ENCODE data around the gene PDE11A. TPM values are rescaled to one million over a fixed set of nuclear protein-coding genes. Genes with fewer than 3 reads are reported as not detected.

The PDE11A gene
- total RNA-seq, 1 experiment from 2014 or later, result 0.13 TPM

GRCh38 chr2:177712462-177712861 lies 360.1 kb downstream of the PDE11A start:
- Histone ChIP-seq H3K27ac (ENCODE audit: insufficient read length, low read depth, low read length) (no peak overlapping the region), H3K18ac (ENCODE audit: insufficient read length, low read depth, low read length) (no peak overlapping the region), H2BK120ac (ENCODE audit: low read depth, low read length, poor library complexity, severe bottlenecking) (no peak overlapping the region), H3T11ph (ENCODE audit: low read length) (no peak overlapping the region), H3K56ac (ENCODE audit: insufficient read length, low read depth, low read length) (no peak overlapping the region), H2AFZ (ENCODE audit: low read length) (no peak overlapping the region), H2BK12ac (ENCODE audit: insufficient read length, low read depth, low read length) (no peak overlapping the region), H2BK20ac (ENCODE audit: low read depth, low read length, poor library complexity, severe bottlenecking) (no peak overlapping the region), H4K91ac (ENCODE audit: insufficient read length, low read depth, low read length) (no peak overlapping the region), H3K4me2 (ENCODE audit: insufficient read depth, insufficient read length, low read length) (no peak overlapping the region), H2AK5ac (ENCODE audit: insufficient read length, low read length) (no peak overlapping the region), H4K5ac (ENCODE audit: insufficient read length, low read depth, low read length) (no peak overlapping the region), H3K23me2 (ENCODE audit: insufficient read length, low read depth, low read length, poor library complexity, severe bottlenecking) (no peaks in the 10 kb centered on the region), H3K79me1 (ENCODE audit: insufficient read depth, low read depth, low read length, poor library complexity, severe bottlenecking) (no peaks in the 10 kb centered on the region), H2BK15ac (ENCODE audit: low read depth, low read length) (no peak overlapping the region), H3K4me1 (ENCODE audit: insufficient read depth, low read length) (no peaks in the 10 kb centered on the region; the same call in 1 of the 2 replicates), H4K8ac (replicated peaks; ENCODE audit: insufficient read length, low read depth, low read length) (no peak overlapping the region), H3K79me2 (ENCODE audit: insufficient read depth, low read length) (no peaks in the 10 kb centered on the region), H3K14ac (ENCODE audit: insufficient read depth, low read length) (no peak overlapping the region), H3K9me3 (ENCODE audit: control insufficient read depth, low read depth, low read length) (no peaks in the 10 kb centered on the region), H2BK5ac (ENCODE audit: insufficient read length, low read length) (no peak overlapping the region), H3K9ac (ENCODE audit: extremely low read depth, insufficient read length, low read length) (no peak overlapping the region), H3K27me3 (ENCODE audit: insufficient read depth, low read length) (no peaks in the 10 kb centered on the region), H3K23ac (ENCODE audit: insufficient read length, low read depth, low read length) (no peak overlapping the region), H4K20me1 (ENCODE audit: control insufficient read depth, insufficient read depth, insufficient read length) (no peaks in the 10 kb centered on the region), H3K4ac (ENCODE audit: low read depth, low read length) (no peak overlapping the region)
- Mint-ChIP-seq H3K36me3 (ENCODE audit: insufficient read depth in 1 of 3, low read depth in 3 of 3) (no peaks in the 10 kb centered on the region), H3K4me1 (peaks cover 4 to 8% of the 10 kb centered on the region in 2 experiments; a peak in 2 of 4 replicates), H3K27me3 (ENCODE audit: low read depth) (peaks cover 19% of the 10 kb centered on the region), H3K9me3 (no peaks in the 10 kb centered on the region), H3K4me3 (no peak overlapping the region), H3K27ac (no peak overlapping the region)
- TF ChIP-seq, protein P1, sequence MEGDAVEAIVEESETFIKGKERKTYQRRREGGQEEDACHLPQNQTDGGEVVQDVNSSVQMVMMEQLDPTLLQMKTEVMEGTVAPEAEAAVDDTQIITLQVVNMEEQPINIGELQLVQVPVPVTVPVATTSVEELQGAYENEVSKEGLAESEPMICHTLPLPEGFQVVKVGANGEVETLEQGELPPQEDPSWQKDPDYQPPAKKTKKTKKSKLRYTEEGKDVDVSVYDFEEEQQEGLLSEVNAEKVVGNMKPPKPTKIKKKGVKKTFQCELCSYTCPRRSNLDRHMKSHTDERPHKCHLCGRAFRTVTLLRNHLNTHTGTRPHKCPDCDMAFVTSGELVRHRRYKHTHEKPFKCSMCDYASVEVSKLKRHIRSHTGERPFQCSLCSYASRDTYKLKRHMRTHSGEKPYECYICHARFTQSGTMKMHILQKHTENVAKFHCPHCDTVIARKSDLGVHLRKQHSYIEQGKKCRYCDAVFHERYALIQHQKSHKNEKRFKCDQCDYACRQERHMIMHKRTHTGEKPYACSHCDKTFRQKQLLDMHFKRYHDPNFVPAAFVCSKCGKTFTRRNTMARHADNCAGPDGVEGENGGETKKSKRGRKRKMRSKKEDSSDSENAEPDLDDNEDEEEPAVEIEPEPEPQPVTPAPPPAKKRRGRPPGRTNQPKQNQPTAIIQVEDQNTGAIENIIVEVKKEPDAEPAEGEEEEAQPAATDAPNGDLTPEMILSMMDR (conservative IDR thresholded peaks at IDR 0.05), result no peak
- DNase-seq, result no peak
- no CpG with 5 or more reads among the region's 1 CpG for WGBS (ENCODE audit: extremely low coverage, insufficient read length, low lambda C conversion rate)
